Measurements from ENCODE around the gene SLC25A25.

Gene SLC25A25

GRCh38 chr9:128145536-128145935, 77.5 kb downstream of the SLC25A25 start:
- Histone ChIP-seq H3K4me3 (ENCODE audit: low read depth, low read length) (no peak overlapping the region), H3K4me1 (no peaks in the 10 kb centered on the region), H3K27me3 (no peaks in the 10 kb centered on the region), H3K36me3 (no peaks in the 10 kb centered on the region), H3K9me3 (no peaks in the 10 kb centered on the region)
- TF ChIP-seq CTCF (IDR thresholded peaks at IDR 0.05; ENCODE audit: low read depth, low read length): no peak
- DNase-seq: no peak

DNA sequence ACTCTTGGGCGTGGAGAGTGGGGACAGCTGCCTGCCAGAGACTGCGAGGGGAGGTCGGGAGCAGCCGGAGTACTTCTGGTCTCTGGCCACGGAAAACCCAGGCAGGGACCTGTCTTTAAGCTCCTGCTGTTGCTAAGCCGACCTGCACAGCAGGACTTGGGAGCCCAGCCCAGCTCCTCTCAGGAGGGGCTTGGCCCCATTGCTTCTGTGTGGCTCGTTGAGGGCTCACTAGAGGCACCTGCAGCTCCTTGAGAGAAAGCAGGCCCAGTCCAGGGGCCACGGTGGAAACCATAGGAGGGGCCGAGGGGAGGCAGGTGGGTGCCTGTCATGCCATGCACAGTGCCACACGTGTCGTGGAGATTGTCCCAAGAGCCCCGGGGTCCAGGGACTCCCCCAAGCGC, 77.9 kb downstream of the SLC25A25 start:
- Histone ChIP-seq H3K27me3 (no peaks in the 10 kb centered on the region), H3K4me1 (no peaks in the 10 kb centered on the region), H3K36me3 (no peaks in the 10 kb centered on the region), H3K4me3 (ENCODE audit: low read depth, low read length) (no peak overlapping the region), H3K9me3 (no peaks in the 10 kb centered on the region)
- no peak for TF ChIP-seq CTCF (IDR thresholded peaks at IDR 0.05; ENCODE audit: low read depth, low read length)
- peak; percentile 5 for DNase-seq

- H3K4me3 ChIP-seq (ENCODE audit: low read depth, low read length): no peak overlapping the region
- DNase-seq: peak; percentile 2
- H3K36me3 ChIP-seq: no peaks in the 10 kb centered on the region
- no peaks in the 10 kb centered on the region for H3K27me3 ChIP-seq
- H3K4me1 ChIP-seq: no peaks in the 10 kb centered on the region
- no peaks in the 10 kb centered on the region for H3K9me3 ChIP-seq
- TF ChIP-seq CTCF (IDR thresholded peaks at IDR 0.05; ENCODE audit: low read depth, low read length): no peak
Measured at GRCh38 chr9:128146591-128147120, 78.6 kb downstream of the SLC25A25 start.

GRCh38 chr9:128148509-128149000, 80.5 kb downstream of the SLC25A25 start:
- Histone ChIP-seq H3K4me1 (no peaks in the 10 kb centered on the region), H3K4me3 (ENCODE audit: low read depth, low read length) (no peak overlapping the region), H3K27me3 (no peaks in the 10 kb centered on the region), H3K36me3 (no peaks in the 10 kb centered on the region), H3K9me3 (no peaks in the 10 kb centered on the region)
- TF ChIP-seq CTCF (IDR thresholded peaks at IDR 0.05; ENCODE audit: low read depth, low read length): no peak
- peak; percentile 8 for DNase-seq

DNA sequence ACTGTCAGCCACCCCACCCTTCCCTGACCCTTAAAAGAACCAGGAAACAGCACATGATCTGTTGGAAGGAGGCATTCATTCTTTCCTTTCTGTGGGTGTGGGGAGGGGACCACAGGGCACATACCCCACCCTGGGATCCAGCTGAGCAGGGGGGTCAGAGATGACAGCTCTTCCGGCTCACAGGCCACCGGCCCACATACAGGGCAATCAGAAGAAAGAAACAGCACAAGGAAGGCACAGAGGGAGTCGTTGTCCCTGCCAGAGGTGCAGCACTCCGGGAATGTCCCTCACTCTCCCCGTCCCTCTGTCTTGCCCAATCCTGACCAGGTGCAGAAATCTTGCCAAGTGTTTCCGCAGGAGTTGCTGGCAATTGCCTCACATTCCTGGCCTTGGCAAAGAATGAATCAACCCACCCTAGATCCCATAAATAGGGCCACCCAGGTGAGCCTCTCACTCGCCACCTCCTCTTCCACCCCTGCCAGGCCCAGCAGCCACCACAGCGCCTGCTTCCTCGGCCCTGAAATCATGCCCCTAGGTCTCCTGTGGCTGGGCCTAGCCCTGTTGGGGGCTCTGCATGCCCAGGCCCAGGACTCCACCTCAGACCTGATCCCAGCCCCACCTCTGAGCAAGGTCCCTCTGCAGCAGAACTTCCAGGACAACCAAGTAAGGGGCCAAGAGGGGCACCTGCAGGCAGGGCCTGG, 81.1 kb downstream of the SLC25A25 start, which contains the start of gene LCN2:
TSS of gene LCN2 (plus strand) at position 453 of the 701 bp plus-strand sequence. CDS start at position 526, 73 bp downstream.
- H3K4me3 ChIP-seq (ENCODE audit: low read depth, low read length): no peak within 1 kb of the TSS
- no peaks in the 10 kb centered on the region for H3K4me1 ChIP-seq
- no peak for TF ChIP-seq CTCF (IDR thresholded peaks at IDR 0.05; ENCODE audit: low read depth, low read length)
- H3K36me3 ChIP-seq: no peaks in the 10 kb centered on the region
- DNase-seq: peak; percentile 2
- no peaks in the 10 kb centered on the region for H3K9me3 ChIP-seq
- H3K27me3 ChIP-seq: no peaks in the 10 kb centered on the region

GRCh38 chr9:128149951-128150593, 82.0 kb downstream of the SLC25A25 start:
- H3K36me3 ChIP-seq: no peaks in the 10 kb centered on the region
- TF ChIP-seq CTCF (IDR thresholded peaks at IDR 0.05; ENCODE audit: low read depth, low read length): no peak
- H3K4me3 ChIP-seq (ENCODE audit: low read depth, low read length): no peak overlapping the region
- no peaks in the 10 kb centered on the region for H3K27me3 ChIP-seq
- peak; percentile 1 for DNase-seq
- no peaks in the 10 kb centered on the region for H3K9me3 ChIP-seq
- no peaks in the 10 kb centered on the region for H3K4me1 ChIP-seq
